GM12891 (cell line): Measurements from ENCODE around the gene NDRG3.

Experiments used
- PAX5 ChIP-seq: IDR thresholded peaks from 2 replicates; pipeline ENCODE4 v1.6.1; 2011; ENCODE audit warnings: low read length, moderate library complexity, mild to moderate bottlenecking; ENCODE audit not compliant: insufficient read depth, severe bottlenecking
- POLR2A ChIP-seq: IDR thresholded peaks from 2 replicates; pipeline ENCODE4 v1.6.1; 2011; ENCODE audit warnings: low read depth, low read length, control low read depth
- POLR2AphosphoS5 ChIP-seq: IDR thresholded peaks from 2 replicates; pipeline ENCODE4 v1.6.1; 2011; ENCODE audit warnings: low read depth, low read length, control low read depth
- POU2F2 ChIP-seq: IDR thresholded peaks from 2 replicates; pipeline ENCODE4 v1.6.1; 2011; ENCODE audit warnings: low read depth, mild to moderate bottlenecking, control low read depth, low read length, moderate library complexity
- SPI1 ChIP-seq: IDR thresholded peaks from 2 replicates; pipeline ENCODE4 v1.6.1; 2011; ENCODE audit warnings: low read depth, low read length, control low read depth
- TAF1 ChIP-seq: IDR thresholded peaks from 2 replicates; pipeline ENCODE4 v1.6.1; 2011; ENCODE audit warnings: low read depth, low read length, control low read depth

GRCh38 chr20:36709126-36709525, 36.8 kb downstream of the NDRG3 start:
- TF ChIP-seq POLR2AphosphoS5: no peak
- TF ChIP-seq SPI1: no peak
- TF ChIP-seq POLR2A: no peak
- no peak for TF ChIP-seq TAF1
- no peak for TF ChIP-seq POU2F2
- no peak for TF ChIP-seq PAX5
